Measurements from ENCODE around the gene EDEM2. TPM values are rescaled to one million over a fixed set of nuclear protein-coding genes. Genes with fewer than 3 reads are reported as not detected.
"Not testable (repeated sequence)": the region's sequence is repeated elsewhere in the genome, so short reads cannot be mapped to it uniquely, and the experiment has no call there.

EDEM2 gene
- total RNA-seq, 4 donors from 2014 or later, result 13.7 to 31.0 (median 25.0) TPM

GRCh38 chr20:35085477-35086225 lies 61.5 kb downstream of the EDEM2 start:
- no peak overlapping the region for H3K27ac ChIP-seq
- no peak for TF ChIP-seq CTCF (IDR thresholded peaks at IDR 0.05)
- no peak for TF ChIP-seq POLR2A (IDR thresholded peaks at IDR 0.05)
- 95% methylated on average over 11 of the region's 11 CpGs for WGBS, 2 donors
- intact Hi-C loops (cut with DNase I), result no loop called here
- no peaks in the 10 kb centered on the region for H3K9me3 ChIP-seq
- no peak for DNase-seq
- no peak overlapping the region for H3K4me3 ChIP-seq (replicated peaks in 1 of 3)
- peaks cover 6 to 19% of the 10 kb centered on the region in 2 donors for H3K4me1 ChIP-seq
- H3K27me3 ChIP-seq, result no peaks in the 10 kb centered on the region
- H3K36me3 ChIP-seq, result peaks cover 0 to 6% of the 10 kb centered on the region in 2 donors

DNA sequence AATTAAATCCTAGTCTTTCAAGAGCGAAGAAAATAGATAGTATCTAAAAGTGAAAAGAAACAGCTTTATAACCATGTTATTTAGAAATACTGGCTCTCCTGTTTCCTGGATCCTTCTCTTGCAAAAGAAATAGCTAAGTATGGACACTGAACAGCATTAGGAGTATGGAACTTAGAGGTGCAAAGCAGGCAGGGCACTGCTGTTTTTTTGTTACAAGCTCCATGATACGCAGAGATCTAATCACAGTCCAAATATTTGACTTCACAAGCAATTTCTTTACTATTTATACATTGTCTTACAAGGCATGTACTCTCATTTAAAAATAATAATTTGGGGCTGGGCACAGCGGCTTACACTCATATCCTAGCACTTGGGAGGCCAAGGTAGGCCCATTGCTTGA lies 62.1 kb downstream of the EDEM2 start:
- Histone ChIP-seq H3K27ac (no peak overlapping the region), H3K4me1 (peaks cover 6 to 21% of the 10 kb centered on the region in 2 donors)

DNA sequence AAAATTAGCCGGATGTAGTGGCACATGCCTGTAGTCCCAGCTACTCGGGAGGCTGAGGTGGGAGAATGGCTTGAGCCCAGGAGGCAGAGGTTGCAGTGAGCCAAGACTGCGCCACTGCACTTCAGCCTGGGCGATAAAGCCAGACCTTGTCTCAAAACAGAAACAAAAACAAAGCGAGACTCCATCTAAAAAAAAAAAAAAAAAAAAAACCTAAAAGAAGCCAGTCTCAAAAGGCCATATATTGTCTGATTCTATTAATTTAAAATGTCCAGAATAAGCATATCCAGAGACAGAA lies 66.8 kb downstream of the EDEM2 start:
- peak in 1 of 2 donors; percentile 15 for DNase-seq
- peaks cover 16 to 17% of the 10 kb centered on the region in 2 donors for H3K36me3 ChIP-seq
- intact Hi-C loops (cut with DNase I); H3K9me3 ChIP-seq; H3K4me3 ChIP-seq (replicated peaks in 1 of 3); H3K4me1 ChIP-seq; H3K27ac ChIP-seq; H3K27me3 ChIP-seq: not testable (repeated sequence)
- WGBS, 2 donors, result 70 to 83% methylated on average over 5 of the region's 5 CpGs

More for the DNA sequence above, 62.1 kb downstream of the EDEM2 start:
- Histone ChIP-seq H3K36me3 (peaks cover 0 to 6% of the 10 kb centered on the region in 2 donors), H3K9me3 (no peaks in the 10 kb centered on the region), H3K4me3 (replicated peaks in 1 of 3) (no peak overlapping the region), H3K27me3 (no peaks in the 10 kb centered on the region)
- no peak for DNase-seq
- WGBS, 2 donors, result 92 to 94% methylated on average over 3 of the region's 3 CpGs
- intact Hi-C loops (cut with DNase I), result no loop called here
- TF ChIP-seq POLR2A (IDR thresholded peaks at IDR 0.05), result no peak
- TF ChIP-seq CTCF (IDR thresholded peaks at IDR 0.05), result no peak

GRCh38 chr20:35079472-35080347 lies 67.4 kb downstream of the EDEM2 start:
- peaks cover 16 to 17% of the 10 kb centered on the region in 2 donors for H3K36me3 ChIP-seq
- peaks cover 0 to 8% of the 10 kb centered on the region in 2 donors for H3K4me1 ChIP-seq
- no peak overlapping the region for H3K4me3 ChIP-seq (replicated peaks in 1 of 3)
- no peak overlapping the region for H3K27ac ChIP-seq
- TF ChIP-seq CTCF (IDR thresholded peaks at IDR 0.05) (no peak), POLR2A (IDR thresholded peaks at IDR 0.05) (no peak)
- no peaks in the 10 kb centered on the region for H3K9me3 ChIP-seq
- intact Hi-C loops (cut with DNase I), result no loop called here
- DNase-seq, result no peak
- H3K27me3 ChIP-seq, result no peaks in the 10 kb centered on the region
- WGBS, 2 donors, result 90 to 95% methylated on average over 8 of the region's 8 CpGs

DNA sequence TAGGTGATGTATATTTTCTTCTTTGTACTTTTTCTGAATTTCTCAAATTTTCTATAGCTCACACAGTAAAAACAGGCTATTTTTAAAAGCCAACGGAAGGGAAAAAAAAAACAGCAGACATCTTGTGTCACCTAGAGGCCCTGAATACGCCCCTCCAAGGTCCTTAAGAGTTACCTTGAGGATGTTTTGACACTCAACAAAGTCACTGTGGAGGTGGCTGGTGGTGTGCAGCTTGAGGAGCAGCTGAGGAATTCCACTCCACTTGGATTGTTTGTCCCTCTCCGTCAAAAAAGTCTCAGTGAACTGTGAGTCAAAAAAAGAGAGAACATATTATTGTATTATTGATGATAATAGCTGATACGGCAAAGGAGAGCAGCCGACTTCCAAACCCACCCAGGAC lies 69.3 kb downstream of the EDEM2 start:
- H3K27ac ChIP-seq, result no peak overlapping the region
- peaks cover 0 to 8% of the 10 kb centered on the region in 2 donors for H3K4me1 ChIP-seq
- H3K36me3 ChIP-seq, result peaks cover 16 to 17% of the 10 kb centered on the region in 2 donors
- H3K27me3 ChIP-seq, result no peaks in the 10 kb centered on the region
- no peak for TF ChIP-seq CTCF (IDR thresholded peaks at IDR 0.05)
- no peak for TF ChIP-seq POLR2A (IDR thresholded peaks at IDR 0.05)
- H3K9me3 ChIP-seq, result no peaks in the 10 kb centered on the region
- H3K4me3 ChIP-seq (replicated peaks in 1 of 3), result no peak overlapping the region
- WGBS, 2 donors, result 84 to 88% methylated on average over 5 of the region's 5 CpGs
- no peak for DNase-seq
- intact Hi-C loops (cut with DNase I), result no loop called here
